ENCODE results near the gene ZNF768.
A peak's percentile ranks its signal among the peaks of the same experiment; 100 is the strongest.
"Not testable (repeated sequence)": the region's sequence is repeated elsewhere in the genome, so short reads cannot be mapped to it uniquely, and the experiment has no call there.

The ZNF768 gene

GRCh38 chr16:30555315-30556124, 29.2 kb upstream of the ZNF768 start:
- DNase-seq: no peak

- no peak for DNase-seq
These were observed 28.4 kb upstream of the ZNF768 start for GRCh38 chr16:30554557-30555314.

- DNase-seq: no peak
These were observed 27.1 kb upstream of the ZNF768 start for GRCh38 chr16:30553393-30553899.

- no peak for DNase-seq
These were observed 26.6 kb upstream of the ZNF768 start for GRCh38 chr16:30552956-30553355.

- DNase-seq: peak; percentile 66
These were observed 25.4 kb upstream of the ZNF768 start for GRCh38 chr16:30551781-30552180.

- no peak for DNase-seq
These were observed 22.3 kb upstream of the ZNF768 start for GRCh38 chr16:30548416-30549253.

- DNase-seq: no peak
These were observed 19.7 kb upstream of the ZNF768 start for GRCh38 chr16:30546115-30546514.

- no peak for DNase-seq
These were observed 16.7 kb upstream of the ZNF768 start for GRCh38 chr16:30543067-30543466.

GRCh38 chr16:30541502-30542329, 15.3 kb upstream of the ZNF768 start:
- no peak for DNase-seq

GRCh38 chr16:30540916-30541464, 14.6 kb upstream of the ZNF768 start:
- DNase-seq: not testable (repeated sequence)

GRCh38 chr16:30539986-30540526, 13.7 kb upstream of the ZNF768 start:
- not testable (repeated sequence) for DNase-seq

- no peak for DNase-seq
These were observed 12.9 kb upstream of the ZNF768 start for GRCh38 chr16:30539000-30539964.

GRCh38 chr16:30536391-30537024, 10.1 kb upstream of the ZNF768 start:
- not testable (repeated sequence) for DNase-seq

GRCh38 chr16:30535777-30536190, 9.4 kb upstream of the ZNF768 start:
- DNase-seq: peak; percentile 65

- DNase-seq: no peak
These were observed 8.9 kb upstream of the ZNF768 start for GRCh38 chr16:30535106-30535776.

GRCh38 chr16:30534368-30535105, 8.2 kb upstream of the ZNF768 start, which contains the start of gene ZNF747:
Gene ZNF747, minus strand, starts transcription at chr16:30534858. Its CDS starts 179 bp downstream, at chr16:30534679.
- peak; percentile 89 for DNase-seq

GRCh38 chr16:30533748-30534367, 7.5 kb upstream of the ZNF768 start:
- no peak for DNase-seq

- no peak for DNase-seq
These were observed 6.8 kb upstream of the ZNF768 start for GRCh38 chr16:30533146-30533522.
